ENCODE measurements around the gene VRK2. TPM values are rescaled to one million over a fixed set of nuclear protein-coding genes. Genes with fewer than 3 reads are reported as not detected.
"Not testable (repeated sequence)": the region's sequence is repeated elsewhere in the genome, so short reads cannot be mapped to it uniquely, and the experiment has no call there.

Gene VRK2
- polyA plus RNA-seq, 3 donors: 13.5 to 31.6 (median 21.4) TPM

DNA sequence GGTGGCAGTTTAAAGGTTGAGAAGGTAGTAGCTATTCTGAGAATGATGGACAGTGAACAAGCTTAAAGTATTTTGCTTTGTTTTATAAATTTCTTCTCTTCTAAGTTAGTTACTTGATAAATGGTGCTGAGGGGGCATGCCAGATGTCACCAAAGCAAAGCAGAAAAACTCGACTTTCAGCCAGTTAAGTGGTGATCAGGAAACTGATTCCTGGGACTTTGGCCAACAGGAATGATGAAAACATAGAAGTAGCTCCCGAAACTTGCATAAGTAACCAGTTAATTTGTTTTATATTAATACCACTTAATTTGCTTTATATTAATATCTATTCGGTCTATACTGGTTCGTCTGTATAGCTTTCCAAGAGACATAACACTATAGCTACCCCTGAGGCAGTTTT lies 111.9 kb downstream of the VRK2 start:
- no peaks in the 10 kb centered on the region for H3K4me1 ChIP-seq (ENCODE audit: control insufficient read depth in 1 of 2, insufficient read depth in 2 of 2, low read length in 2 of 2)
- peaks cover 28 to 92% of the 10 kb centered on the region in 2 donors for H3K36me3 ChIP-seq (replicated peaks in 1 of 2; ENCODE audit: control insufficient read depth in 1 of 2, insufficient read depth in 2 of 2, low read length in 2 of 2)
- peaks cover 0 to 2% (median 0%) of the 10 kb centered on the region in 7 donors for H3K9me3 Mint-ChIP-seq
- H3K4me3 ChIP-seq (replicated peaks in 1 of 3; ENCODE audit: low read depth in 2 of 3, low read length in 3 of 3): no peak overlapping the region
- intact Hi-C loops (cut with micrococcal nuclease): no loop called here
- H2AFZ ChIP-seq (ENCODE audit: insufficient read depth, low read depth, low read length, poor library complexity, severe bottlenecking): no peak overlapping the region
- peaks cover 0 to 1% (median 0%) of the 10 kb centered on the region in 3 donors for H3K27me3 Mint-ChIP-seq (ENCODE audit: low read depth in 3 of 3)
- no peak overlapping the region for H3K9ac ChIP-seq (ENCODE audit: insufficient read depth, low read length, poor library complexity, severe bottlenecking)
- H3K27ac Mint-ChIP-seq: peak overlapping the region in 1 of 7 donors; percentile 48
- H4K20me1 ChIP-seq (ENCODE audit: insufficient read depth, low read length): no peaks in the 10 kb centered on the region
- H3K4me3 Mint-ChIP-seq: no peak overlapping the region
- H3K4me2 ChIP-seq (replicated peaks; ENCODE audit: extremely low read depth, low read length, poor library complexity, severe bottlenecking): no peak overlapping the region
- H3K27me3 ChIP-seq (ENCODE audit: control insufficient read depth in 2 of 2, insufficient read depth in 2 of 2, low read length in 2 of 2): no peaks in the 10 kb centered on the region
- WGBS (ENCODE audit: insufficient coverage): no CpG with 5 or more reads among the region's 4 CpGs
- no peaks in the 10 kb centered on the region for H3K4me1 Mint-ChIP-seq
- DNase-seq: no peak
- no peaks in the 10 kb centered on the region for H3K9me3 ChIP-seq (replicated peaks in 1 of 2; ENCODE audit: control insufficient read depth in 1 of 2, insufficient read depth in 1 of 2, low read length in 2 of 2)
- H3K79me2 ChIP-seq (ENCODE audit: insufficient read depth, low read length): no peaks in the 10 kb centered on the region
- no peak overlapping the region for H3K27ac ChIP-seq (ENCODE audit: low read depth in 1 of 2, low read length in 2 of 2)
- H3K36me3 Mint-ChIP-seq: peaks cover 62 to 67% of the 10 kb centered on the region in 2 donors
- TF ChIP-seq, protein P1, sequence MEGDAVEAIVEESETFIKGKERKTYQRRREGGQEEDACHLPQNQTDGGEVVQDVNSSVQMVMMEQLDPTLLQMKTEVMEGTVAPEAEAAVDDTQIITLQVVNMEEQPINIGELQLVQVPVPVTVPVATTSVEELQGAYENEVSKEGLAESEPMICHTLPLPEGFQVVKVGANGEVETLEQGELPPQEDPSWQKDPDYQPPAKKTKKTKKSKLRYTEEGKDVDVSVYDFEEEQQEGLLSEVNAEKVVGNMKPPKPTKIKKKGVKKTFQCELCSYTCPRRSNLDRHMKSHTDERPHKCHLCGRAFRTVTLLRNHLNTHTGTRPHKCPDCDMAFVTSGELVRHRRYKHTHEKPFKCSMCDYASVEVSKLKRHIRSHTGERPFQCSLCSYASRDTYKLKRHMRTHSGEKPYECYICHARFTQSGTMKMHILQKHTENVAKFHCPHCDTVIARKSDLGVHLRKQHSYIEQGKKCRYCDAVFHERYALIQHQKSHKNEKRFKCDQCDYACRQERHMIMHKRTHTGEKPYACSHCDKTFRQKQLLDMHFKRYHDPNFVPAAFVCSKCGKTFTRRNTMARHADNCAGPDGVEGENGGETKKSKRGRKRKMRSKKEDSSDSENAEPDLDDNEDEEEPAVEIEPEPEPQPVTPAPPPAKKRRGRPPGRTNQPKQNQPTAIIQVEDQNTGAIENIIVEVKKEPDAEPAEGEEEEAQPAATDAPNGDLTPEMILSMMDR (IDR thresholded peaks at IDR 0.05): no peak

DNA sequence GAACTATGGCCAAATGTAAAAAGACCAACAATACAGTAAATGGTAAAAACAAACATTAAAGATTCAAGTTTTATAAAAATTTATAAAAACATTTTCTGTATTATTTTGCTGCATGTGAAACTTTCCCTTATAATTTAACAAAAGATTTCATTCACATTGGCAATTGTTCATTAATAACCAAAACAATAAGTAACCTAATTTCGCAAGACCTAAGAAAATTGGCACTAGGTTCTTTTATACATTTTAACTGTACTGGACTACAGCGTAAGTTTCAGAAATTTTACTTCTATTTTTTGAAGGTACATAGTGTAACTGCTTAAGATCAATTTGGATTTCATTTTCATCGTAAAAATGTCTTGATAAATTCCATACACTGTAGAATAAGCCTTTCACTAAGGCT lies 117.3 kb downstream of the VRK2 start:
- H3K79me2 ChIP-seq (ENCODE audit: insufficient read depth, low read length): no peaks in the 10 kb centered on the region
- no peaks in the 10 kb centered on the region for H4K20me1 ChIP-seq (ENCODE audit: insufficient read depth, low read length)
- H3K4me3 ChIP-seq (replicated peaks in 1 of 3; ENCODE audit: low read depth in 2 of 3, low read length in 3 of 3): no peak overlapping the region
- H3K36me3 ChIP-seq (replicated peaks in 1 of 2; ENCODE audit: control insufficient read depth in 1 of 2, insufficient read depth in 2 of 2, low read length in 2 of 2): peaks cover 26 to 43% of the 10 kb centered on the region in 2 donors
- no peak overlapping the region for H3K27ac ChIP-seq (ENCODE audit: low read depth in 1 of 2, low read length in 2 of 2)
- H3K4me2 ChIP-seq (replicated peaks; ENCODE audit: extremely low read depth, low read length, poor library complexity, severe bottlenecking): no peak overlapping the region
- no peak overlapping the region for H3K9ac ChIP-seq (ENCODE audit: insufficient read depth, low read length, poor library complexity, severe bottlenecking)
- Mint-ChIP-seq H3K9me3 (peaks cover 0 to 3% (median 0%) of the 10 kb centered on the region in 7 donors), H3K4me3 (no peak overlapping the region), H3K27me3 (ENCODE audit: low read depth in 3 of 3) (no peaks in the 10 kb centered on the region), H3K4me1 (no peaks in the 10 kb centered on the region), H3K27ac (no peak overlapping the region), H3K36me3 (peaks cover 29 to 35% of the 10 kb centered on the region in 2 donors)
- DNase-seq: no peak
- WGBS (ENCODE audit: insufficient coverage): no CpG with 5 or more reads among the region's 3 CpGs
- H3K9me3 ChIP-seq (replicated peaks in 1 of 2; ENCODE audit: control insufficient read depth in 1 of 2, insufficient read depth in 1 of 2, low read length in 2 of 2): no peaks in the 10 kb centered on the region
- no peaks in the 10 kb centered on the region for H3K4me1 ChIP-seq (ENCODE audit: control insufficient read depth in 1 of 2, insufficient read depth in 2 of 2, low read length in 2 of 2)
- intact Hi-C loops (cut with micrococcal nuclease): no loop called here
- no peak overlapping the region for H2AFZ ChIP-seq (ENCODE audit: insufficient read depth, low read depth, low read length, poor library complexity, severe bottlenecking)
- no peaks in the 10 kb centered on the region for H3K27me3 ChIP-seq (ENCODE audit: control insufficient read depth in 2 of 2, insufficient read depth in 2 of 2, low read length in 2 of 2)
- TF ChIP-seq, protein P1 (IDR thresholded peaks at IDR 0.05): no peak

DNA sequence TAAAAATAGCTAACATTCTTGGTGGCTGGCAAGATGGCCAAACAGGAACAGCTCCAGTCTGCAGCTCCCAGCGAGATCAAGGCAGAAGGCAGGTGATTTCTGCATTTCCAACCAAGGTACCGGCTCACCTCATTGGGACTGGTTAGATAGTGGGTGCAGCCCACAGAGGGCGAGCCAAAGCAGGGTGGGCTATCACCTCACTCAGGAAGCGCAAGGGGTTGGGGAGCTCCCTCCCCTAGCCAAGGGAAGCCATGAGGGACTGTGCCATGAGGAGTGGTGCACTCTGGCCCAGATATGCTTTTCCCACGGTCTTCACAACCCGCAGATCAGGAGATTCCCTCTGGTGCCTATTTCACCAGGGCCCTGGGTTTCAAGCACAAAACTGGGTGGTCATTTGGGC lies 121.5 kb downstream of the VRK2 start:
- H3K4me3 ChIP-seq (replicated peaks in 1 of 3; ENCODE audit: low read depth in 2 of 3, low read length in 3 of 3); H3K27ac ChIP-seq (ENCODE audit: low read depth in 1 of 2, low read length in 2 of 2); H3K4me3 Mint-ChIP-seq; H3K36me3 ChIP-seq (replicated peaks in 1 of 2; ENCODE audit: control insufficient read depth in 1 of 2, insufficient read depth in 2 of 2, low read length in 2 of 2); H3K9ac ChIP-seq (ENCODE audit: insufficient read depth, low read length, poor library complexity, severe bottlenecking); H3K27ac Mint-ChIP-seq; H3K4me2 ChIP-seq (replicated peaks; ENCODE audit: extremely low read depth, low read length, poor library complexity, severe bottlenecking); H3K9me3 ChIP-seq (replicated peaks in 1 of 2; ENCODE audit: control insufficient read depth in 1 of 2, insufficient read depth in 1 of 2, low read length in 2 of 2); H3K27me3 Mint-ChIP-seq (ENCODE audit: low read depth in 3 of 3); H3K4me1 ChIP-seq (ENCODE audit: control insufficient read depth in 1 of 2, insufficient read depth in 2 of 2, low read length in 2 of 2); H3K79me2 ChIP-seq (ENCODE audit: insufficient read depth, low read length); DNase-seq; H4K20me1 ChIP-seq (ENCODE audit: insufficient read depth, low read length); intact Hi-C loops (cut with micrococcal nuclease); H3K4me1 Mint-ChIP-seq; H2AFZ ChIP-seq (ENCODE audit: insufficient read depth, low read depth, low read length, poor library complexity, severe bottlenecking); H3K27me3 ChIP-seq (ENCODE audit: control insufficient read depth in 2 of 2, insufficient read depth in 2 of 2, low read length in 2 of 2): not testable (repeated sequence)
- whole genome bisulfite sequencing (ENCODE audit: insufficient coverage): 93% methylated on average over 6 of the region's 6 CpGs
- Mint-ChIP-seq H3K9me3 (peaks cover 9 to 26% (median 15%) of the 10 kb centered on the region in 7 donors), H3K36me3 (peaks cover 13 to 29% of the 10 kb centered on the region in 2 donors)

Data from CD14-positive monocyte (primary cell).